Fibroblast of lung (primary cell): ENCODE results near the gene GDPD3. TPM values are rescaled to one million over a fixed set of nuclear protein-coding genes. Genes with fewer than 3 reads are reported as not detected.

ENCODE experiments used
- DNase-seq, 2 donors: peaks; one replicate each; pipeline versions ENCODE4 v3.0.0 to v3.0.0-alpha.2; 2010; ENCODE audit warnings: low read depth in 2 of 2
- H2AFZ ChIP-seq: 2 replicates; pipeline ENCODE4 v1.5.1; 2012; ENCODE audit warnings: low read length, control low read depth, inconsistent platforms
- H3K27ac ChIP-seq: 2 replicates; pipeline ENCODE4 v1.5.1; 2011; ENCODE audit warnings: low read length, control low read depth; ENCODE audit not compliant: insufficient read depth
- H3K27me3 ChIP-seq: 2 replicates; pipeline ENCODE4 v1.5.1; 2011; ENCODE audit warnings: mild to moderate bottlenecking, low read length; ENCODE audit not compliant: control insufficient read depth, insufficient read depth
- H3K36me3 ChIP-seq: 2 replicates; pipeline ENCODE4 v1.5.1; 2011; ENCODE audit warnings: low read length; ENCODE audit not compliant: control insufficient read depth, insufficient read depth
- H3K4me1 ChIP-seq: 2 replicates; pipeline ENCODE4 v1.5.1; 2011; ENCODE audit warnings: low read length; ENCODE audit not compliant: control insufficient read depth, insufficient read depth; ENCODE audit errors: extremely low read depth
- H3K4me2 ChIP-seq: 2 replicates; pipeline ENCODE4 v1.5.1; 2011; ENCODE audit warnings: low read length, control low read depth; ENCODE audit not compliant: insufficient read depth; ENCODE audit errors: extremely low read depth
- H3K4me3 ChIP-seq, 4 experiments: fragments of 200-600 bp in 1 of 4; sonication (generic) in 1 of 4; replicated peaks in 1 of 4; 2 replicates each; pipeline ENCODE4 v1.5.1; 2011 to 2016; ENCODE audit warnings: low read length in 4 of 4, low read depth in 3 of 4, mild to moderate bottlenecking in 3 of 4, control low read depth in 2 of 4, inconsistent platforms in 1 of 4, mixed read lengths in 1 of 4; ENCODE audit not compliant: insufficient read depth in 1 of 4; ENCODE audit errors: control extremely low read depth in 1 of 4
- H3K79me2 ChIP-seq: 2 replicates; pipeline ENCODE4 v1.5.1; 2012; ENCODE audit warnings: mild to moderate bottlenecking, low read length, inconsistent platforms; ENCODE audit not compliant: control insufficient read depth, insufficient read depth
- H3K9ac ChIP-seq: 2 replicates; pipeline ENCODE4 v1.5.1; 2011; ENCODE audit warnings: mild to moderate bottlenecking, low read length, control low read depth; ENCODE audit not compliant: insufficient read depth
- H3K9me3 ChIP-seq: 2 replicates; pipeline ENCODE4 v1.5.1; 2012; ENCODE audit warnings: low read depth, low read length; ENCODE audit not compliant: control insufficient read depth, insufficient read depth
- H4K20me1 ChIP-seq: 2 replicates; pipeline ENCODE4 v1.5.1; 2011; ENCODE audit warnings: low read length; ENCODE audit not compliant: control insufficient read depth, insufficient read depth; ENCODE audit errors: extremely low read depth
- EZH2 ChIP-seq: IDR thresholded peaks from 2 replicates; pipeline ENCODE4 v1.5.1; 2012; ENCODE audit warnings: low read length, control low read depth, mild to moderate bottlenecking; ENCODE audit errors: missing control alignments
- polyA plus RNA-seq, 2 donors: library from polyadenylated mRNA; depleted of rRNA in 1 of 2; stranded (reverse) in 1 of 2; unstranded in 1 of 2; fragments of >200 nt; gene quantifications; 2 replicates each; pipeline ENCODE4 v1.2.1, GENCODE V29; 2011 to 2012; ENCODE audit warnings: missing spikeins in 1 of 2
- total RNA-seq: library from RNA; depleted of rRNA; stranded (reverse); fragments of >200 nt; gene quantifications from 2 replicates; pipeline ENCODE4 v1.2.1, GENCODE V29; 2014
- TF ChIP-seq, protein P1 (sequence below), 2 donors: IDR thresholded peaks in 1 of 2; conservative IDR thresholded peaks in 1 of 2; 1 replicate in 1 of 2; 2 replicates in 1 of 2; pipeline ENCODE4 v1.5.1; 2011 to 2012; ENCODE audit warnings: low read length in 2 of 2, control low read depth in 1 of 2, inconsistent platforms in 1 of 2, low read depth in 1 of 2, mild to moderate bottlenecking in 1 of 2

The GDPD3 gene
- total and polyA plus RNA-seq, 2 donors (not counting 1 experiment from before 2014, with no cell fraction given): 1.2 TPM

DNA sequence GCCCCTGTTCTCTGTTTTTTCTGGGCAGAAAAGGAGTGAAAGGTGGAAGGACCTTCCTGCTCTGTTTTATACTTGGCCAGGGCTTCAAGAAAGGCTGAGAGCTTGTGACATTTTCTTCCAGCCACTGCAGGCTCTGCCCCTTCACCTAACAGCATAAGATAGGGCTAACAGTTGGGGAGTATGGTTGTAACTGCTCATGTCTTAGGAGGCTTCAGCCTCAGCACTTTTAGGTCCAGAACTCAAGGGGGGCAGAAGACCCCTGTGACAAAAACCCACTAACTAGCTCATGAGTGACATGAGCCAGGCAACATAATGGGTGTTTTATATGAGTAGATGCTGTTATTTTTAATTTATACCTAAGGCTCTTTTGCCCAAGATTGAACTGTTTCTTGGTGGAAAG, 42.8 kb downstream of the GDPD3 start:
- Histone ChIP-seq H3K4me1 (peaks cover 21% of the 10 kb centered on the region), H3K27me3 (no peaks in the 10 kb centered on the region), H3K9ac (no peak overlapping the region), H3K27ac (no peak overlapping the region), H3K9me3 (no peaks in the 10 kb centered on the region), H2AFZ (no peak overlapping the region), H3K4me2 (peak overlapping the region; percentile 70), H3K4me3 (peak overlapping the region in 1 of 4 experiments; percentile 36), H4K20me1 (no peaks in the 10 kb centered on the region), H3K36me3 (peaks cover 36% of the 10 kb centered on the region), H3K79me2 (peaks cover 50% of the 10 kb centered on the region)
- TF ChIP-seq, protein P1, sequence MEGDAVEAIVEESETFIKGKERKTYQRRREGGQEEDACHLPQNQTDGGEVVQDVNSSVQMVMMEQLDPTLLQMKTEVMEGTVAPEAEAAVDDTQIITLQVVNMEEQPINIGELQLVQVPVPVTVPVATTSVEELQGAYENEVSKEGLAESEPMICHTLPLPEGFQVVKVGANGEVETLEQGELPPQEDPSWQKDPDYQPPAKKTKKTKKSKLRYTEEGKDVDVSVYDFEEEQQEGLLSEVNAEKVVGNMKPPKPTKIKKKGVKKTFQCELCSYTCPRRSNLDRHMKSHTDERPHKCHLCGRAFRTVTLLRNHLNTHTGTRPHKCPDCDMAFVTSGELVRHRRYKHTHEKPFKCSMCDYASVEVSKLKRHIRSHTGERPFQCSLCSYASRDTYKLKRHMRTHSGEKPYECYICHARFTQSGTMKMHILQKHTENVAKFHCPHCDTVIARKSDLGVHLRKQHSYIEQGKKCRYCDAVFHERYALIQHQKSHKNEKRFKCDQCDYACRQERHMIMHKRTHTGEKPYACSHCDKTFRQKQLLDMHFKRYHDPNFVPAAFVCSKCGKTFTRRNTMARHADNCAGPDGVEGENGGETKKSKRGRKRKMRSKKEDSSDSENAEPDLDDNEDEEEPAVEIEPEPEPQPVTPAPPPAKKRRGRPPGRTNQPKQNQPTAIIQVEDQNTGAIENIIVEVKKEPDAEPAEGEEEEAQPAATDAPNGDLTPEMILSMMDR (conservative IDR thresholded peaks at IDR 0.05 in 1 of 2, IDR thresholded peaks at IDR 0.05 in 1 of 2; ENCODE audit: low read depth in 1 of 2, low read length in 2 of 2): no peak
- no peak for TF ChIP-seq EZH2
- DNase-seq: no peak

DNA sequence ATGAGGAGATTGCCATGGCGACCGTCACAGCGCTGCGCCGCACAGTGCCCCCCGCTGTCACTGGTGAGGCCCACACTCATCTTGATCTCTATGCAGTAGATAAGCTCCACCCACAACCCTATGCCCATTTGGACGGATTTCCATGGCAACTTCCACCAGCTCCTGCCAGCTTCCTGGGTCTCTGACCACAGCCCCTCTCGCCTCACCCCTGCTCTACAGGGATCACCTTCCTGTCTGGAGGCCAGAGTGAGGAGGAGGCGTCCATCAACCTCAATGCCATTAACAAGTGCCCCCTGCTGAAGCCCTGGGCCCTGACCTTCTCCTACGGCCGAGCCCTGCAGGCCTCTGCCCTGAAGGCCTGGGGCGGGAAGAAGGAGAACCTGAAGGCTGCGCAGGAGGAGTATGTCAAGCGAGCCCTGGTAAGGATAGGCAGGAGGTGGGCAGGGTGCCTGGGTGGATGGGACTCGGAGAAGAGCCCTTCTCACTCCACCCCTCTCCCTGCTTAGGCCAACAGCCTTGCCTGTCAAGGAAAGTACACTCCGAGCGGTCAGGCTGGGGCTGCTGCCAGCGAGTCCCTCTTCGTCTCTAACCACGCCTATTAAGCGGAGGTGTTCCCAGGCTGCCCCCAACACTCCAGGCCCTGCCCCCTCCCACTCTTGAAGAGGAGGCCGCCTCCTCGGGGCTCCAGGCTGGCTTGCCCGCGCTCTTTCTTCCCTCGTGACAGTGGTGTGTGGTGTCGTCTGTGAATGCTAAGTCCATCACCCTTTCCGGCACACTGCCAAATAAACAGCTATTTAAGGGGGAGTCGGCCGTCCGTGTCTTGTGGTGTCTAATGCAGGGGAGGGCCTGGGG, 43.5 kb downstream of the GDPD3 start:
- Histone ChIP-seq H4K20me1 (no peaks in the 10 kb centered on the region), H3K9me3 (no peaks in the 10 kb centered on the region), H3K4me2 (peak overlapping the region; percentile 70), H3K79me2 (peaks cover 50% of the 10 kb centered on the region), H3K27ac (peak overlapping the region; percentile 23), H3K9ac (peak overlapping the region; percentile 28), H3K36me3 (peaks cover 36% of the 10 kb centered on the region), H2AFZ (no peak overlapping the region), H3K4me1 (peaks cover 21% of the 10 kb centered on the region), H3K4me3 (peak overlapping the region in 2 of 4 experiments; percentile 20 to 36), H3K27me3 (no peaks in the 10 kb centered on the region)
- DNase-seq: peak in 1 of 2 donors; percentile 57
- TF ChIP-seq, protein P1 (conservative IDR thresholded peaks at IDR 0.05 in 1 of 2, IDR thresholded peaks at IDR 0.05 in 1 of 2; ENCODE audit: low read depth in 1 of 2, low read length in 2 of 2): no peak
- TF ChIP-seq EZH2: no peak

DNA sequence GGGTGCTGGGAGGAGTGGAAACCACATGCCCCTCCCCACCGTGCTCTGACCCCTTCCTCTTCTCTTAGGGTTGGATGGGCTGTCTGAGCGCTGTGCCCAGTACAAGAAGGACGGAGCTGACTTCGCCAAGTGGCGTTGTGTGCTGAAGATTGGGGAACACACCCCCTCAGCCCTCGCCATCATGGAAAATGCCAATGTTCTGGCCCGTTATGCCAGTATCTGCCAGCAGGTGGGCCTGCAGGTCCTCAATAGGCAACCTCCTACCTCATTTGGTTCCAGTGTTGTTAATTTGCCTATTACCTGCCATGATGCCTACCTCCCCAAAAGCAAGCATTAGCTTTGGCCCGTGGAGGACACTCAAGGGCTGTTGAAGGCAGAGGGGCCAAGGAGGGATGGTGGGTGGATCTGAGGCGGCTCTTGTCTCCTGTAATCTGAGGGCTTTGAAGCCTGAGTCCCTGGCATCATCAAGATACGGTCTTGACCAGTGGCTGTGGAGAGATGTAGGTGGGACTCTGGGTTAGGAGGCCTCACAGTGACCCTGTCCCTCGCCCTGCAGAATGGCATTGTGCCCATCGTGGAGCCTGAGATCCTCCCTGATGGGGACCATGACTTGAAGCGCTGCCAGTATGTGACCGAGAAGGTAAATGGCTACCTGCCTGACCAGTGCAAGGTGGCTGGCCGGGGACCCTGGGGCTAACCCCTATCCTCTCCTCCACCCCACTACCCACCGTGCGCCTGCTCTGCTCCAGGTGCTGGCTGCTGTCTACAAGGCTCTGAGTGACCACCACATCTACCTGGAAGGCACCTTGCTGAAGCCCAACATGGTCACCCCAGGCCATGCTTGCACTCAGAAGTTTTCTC, 44.4 kb downstream of the GDPD3 start:
- Histone ChIP-seq H3K4me3 (peak overlapping the region in 2 of 4 experiments; percentile 20 to 36), H3K9me3 (no peaks in the 10 kb centered on the region), H3K4me1 (peaks cover 28% of the 10 kb centered on the region), H3K4me2 (peak overlapping the region; percentile 70), H4K20me1 (no peaks in the 10 kb centered on the region), H3K36me3 (peaks cover 36% of the 10 kb centered on the region), H2AFZ (no peak overlapping the region), H3K9ac (no peak overlapping the region), H3K79me2 (peaks cover 50% of the 10 kb centered on the region), H3K27ac (peak overlapping the region; percentile 23), H3K27me3 (no peaks in the 10 kb centered on the region)
- TF ChIP-seq EZH2: no peak
- TF ChIP-seq, protein P1 (conservative IDR thresholded peaks at IDR 0.05 in 1 of 2, IDR thresholded peaks at IDR 0.05 in 1 of 2; ENCODE audit: low read depth in 1 of 2, low read length in 2 of 2): peak; percentile 45 to 58
- DNase-seq: no peak
